ENCODE results near the gene ATG4A.

The ATG4A gene

DNA sequence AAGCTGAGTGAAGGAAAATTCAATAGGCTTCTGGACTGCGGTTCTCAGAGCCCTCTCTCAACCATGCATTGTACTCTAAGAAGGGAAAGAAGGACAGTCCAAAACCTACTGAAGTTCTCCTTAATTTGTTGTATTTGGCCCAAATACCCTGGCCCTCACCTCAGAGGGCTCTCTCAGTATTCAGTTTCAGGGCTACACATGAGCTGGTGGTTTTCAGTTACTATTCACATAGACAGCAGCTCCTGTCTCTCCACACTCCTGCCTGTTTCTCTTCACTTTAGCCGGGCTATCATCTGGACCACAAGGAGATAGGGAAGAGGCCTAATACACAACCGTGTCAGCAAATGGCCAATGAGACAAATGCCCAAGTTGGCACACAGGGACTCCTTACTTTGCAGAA is 66.0 kb downstream of the ATG4A start:
- no peak for DNase-seq (ENCODE audit: low read depth)
- no peak overlapping the region for H3K4me3 ChIP-seq (ENCODE audit: low read length)
- TF ChIP-seq, protein P1, sequence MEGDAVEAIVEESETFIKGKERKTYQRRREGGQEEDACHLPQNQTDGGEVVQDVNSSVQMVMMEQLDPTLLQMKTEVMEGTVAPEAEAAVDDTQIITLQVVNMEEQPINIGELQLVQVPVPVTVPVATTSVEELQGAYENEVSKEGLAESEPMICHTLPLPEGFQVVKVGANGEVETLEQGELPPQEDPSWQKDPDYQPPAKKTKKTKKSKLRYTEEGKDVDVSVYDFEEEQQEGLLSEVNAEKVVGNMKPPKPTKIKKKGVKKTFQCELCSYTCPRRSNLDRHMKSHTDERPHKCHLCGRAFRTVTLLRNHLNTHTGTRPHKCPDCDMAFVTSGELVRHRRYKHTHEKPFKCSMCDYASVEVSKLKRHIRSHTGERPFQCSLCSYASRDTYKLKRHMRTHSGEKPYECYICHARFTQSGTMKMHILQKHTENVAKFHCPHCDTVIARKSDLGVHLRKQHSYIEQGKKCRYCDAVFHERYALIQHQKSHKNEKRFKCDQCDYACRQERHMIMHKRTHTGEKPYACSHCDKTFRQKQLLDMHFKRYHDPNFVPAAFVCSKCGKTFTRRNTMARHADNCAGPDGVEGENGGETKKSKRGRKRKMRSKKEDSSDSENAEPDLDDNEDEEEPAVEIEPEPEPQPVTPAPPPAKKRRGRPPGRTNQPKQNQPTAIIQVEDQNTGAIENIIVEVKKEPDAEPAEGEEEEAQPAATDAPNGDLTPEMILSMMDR (conservative IDR thresholded peaks at IDR 0.05; ENCODE audit: low read depth, low read length): no peak

DNA sequence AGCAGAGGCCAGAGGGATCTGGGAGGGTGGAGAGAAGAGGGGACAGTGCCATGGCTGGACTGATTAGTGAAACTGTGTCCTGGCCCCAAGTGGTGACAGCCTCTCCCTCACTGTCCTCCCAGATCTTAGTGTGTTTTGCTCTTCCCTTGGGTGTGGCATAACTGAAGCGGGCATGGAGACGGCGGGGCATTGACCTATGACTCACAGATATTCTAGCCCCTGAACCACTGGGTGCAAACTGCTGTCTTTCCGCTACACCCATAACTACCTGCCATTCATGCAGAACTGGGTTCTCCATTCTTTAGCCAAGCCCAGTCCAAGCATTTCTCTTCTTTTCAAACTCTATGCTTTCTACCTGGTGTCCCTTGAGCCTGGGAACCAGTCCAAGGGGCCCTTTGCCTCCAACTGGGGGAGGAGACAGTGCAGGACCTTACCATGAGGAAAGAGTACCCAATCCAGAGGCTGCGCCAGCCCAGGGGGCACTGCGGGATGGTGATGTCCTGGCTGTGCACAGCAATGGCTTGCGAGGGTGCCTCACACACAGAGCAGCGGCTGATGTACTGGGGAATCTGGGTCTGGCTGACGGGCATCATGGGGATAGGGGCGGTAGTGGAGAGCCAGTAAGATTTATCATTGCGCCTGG is 67.6 kb downstream of the ATG4A start:
- no peak overlapping the region for H3K4me3 ChIP-seq (ENCODE audit: low read length)
- TF ChIP-seq, protein P1 (conservative IDR thresholded peaks at IDR 0.05; ENCODE audit: low read depth, low read length): no peak
- no peak for DNase-seq (ENCODE audit: low read depth)

DNA sequence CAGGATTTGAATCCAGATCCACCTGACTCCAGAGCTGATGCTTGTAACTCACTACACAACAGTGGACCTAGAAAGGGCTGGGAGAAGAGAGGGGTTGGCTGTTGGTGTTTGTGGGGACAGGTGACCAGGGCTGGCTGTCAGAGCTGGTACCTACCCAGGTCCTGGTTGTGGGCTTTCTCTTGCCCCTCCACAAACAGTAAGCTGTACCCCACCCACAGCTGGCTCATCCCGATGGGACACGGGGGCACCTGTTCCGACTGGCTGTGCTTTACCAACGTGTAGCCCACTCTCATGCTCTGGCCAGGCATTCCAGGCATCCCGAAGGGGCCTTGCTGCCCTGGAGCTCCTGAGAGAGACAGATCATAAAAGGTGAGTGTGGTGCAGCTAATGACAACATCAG is 68.7 kb downstream of the ATG4A start:
- TF ChIP-seq, protein P1 (conservative IDR thresholded peaks at IDR 0.05; ENCODE audit: low read depth, low read length): no peak
- no peak for DNase-seq (ENCODE audit: low read depth)
- H3K4me3 ChIP-seq (ENCODE audit: low read length): no peak overlapping the region

DNA sequence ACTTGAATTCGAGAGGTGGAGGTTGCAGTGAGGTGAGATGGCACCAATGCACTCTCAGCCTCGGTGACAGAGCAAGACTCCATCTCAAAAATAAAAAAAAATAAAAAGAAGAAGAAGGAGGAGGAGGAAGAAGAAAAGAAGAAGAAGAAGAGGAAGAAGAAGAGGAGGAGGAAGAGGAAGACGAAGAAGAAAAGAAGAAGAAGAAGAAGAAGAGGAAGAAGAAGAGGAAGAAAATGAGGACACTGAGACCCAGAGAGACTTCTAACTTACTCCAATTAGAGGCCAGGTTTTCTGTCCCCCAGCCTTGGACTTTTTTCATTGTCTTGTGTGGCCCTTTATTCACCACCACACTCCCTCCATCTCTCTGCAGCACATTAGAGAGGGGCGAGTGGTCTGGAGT is 70.7 kb downstream of the ATG4A start:
- no peak overlapping the region for H3K4me3 ChIP-seq (ENCODE audit: low read length)
- DNase-seq (ENCODE audit: low read depth): no peak
- TF ChIP-seq, protein P1 (conservative IDR thresholded peaks at IDR 0.05; ENCODE audit: low read depth, low read length): no peak

DNA sequence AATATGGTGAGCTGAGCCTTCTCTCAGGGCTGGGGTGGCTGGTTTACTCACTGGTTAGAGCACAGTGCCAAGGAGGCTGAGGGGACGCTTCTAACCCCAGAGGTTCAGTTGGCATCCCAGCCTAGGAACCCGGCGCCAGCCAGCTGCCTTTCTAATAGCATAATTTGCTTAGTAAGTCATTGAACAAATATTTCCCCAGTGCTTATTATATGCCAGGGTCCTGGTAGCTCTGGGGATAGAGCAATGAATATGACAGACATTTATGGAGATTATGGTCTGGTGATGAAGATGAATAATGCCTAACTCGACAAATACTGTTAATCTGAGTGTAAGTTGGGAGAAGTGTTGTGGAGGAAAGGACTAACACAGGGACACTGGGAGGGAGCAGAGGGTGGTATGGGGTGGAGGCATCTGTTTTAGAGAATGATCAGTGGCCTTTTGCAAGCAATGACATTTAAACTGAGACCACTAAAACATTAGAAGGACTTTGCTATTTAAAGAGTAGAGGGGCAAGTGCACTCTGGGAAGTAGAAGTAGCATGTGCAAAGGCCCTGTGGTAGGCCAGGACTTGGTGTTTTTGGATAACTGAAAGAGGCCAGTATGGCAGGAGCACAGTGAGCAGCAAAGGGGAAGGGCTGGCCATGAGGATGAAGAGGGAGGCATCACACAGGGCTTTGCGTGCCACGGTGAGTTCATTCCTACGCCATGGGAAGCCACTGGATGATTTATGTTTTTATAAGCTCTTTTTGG is 71.9 kb downstream of the ATG4A start:
- TF ChIP-seq, protein P1 (conservative IDR thresholded peaks at IDR 0.05; ENCODE audit: low read depth, low read length): no peak
- DNase-seq (ENCODE audit: low read depth): no peak
- no peak overlapping the region for H3K4me3 ChIP-seq (ENCODE audit: low read length)

DNA sequence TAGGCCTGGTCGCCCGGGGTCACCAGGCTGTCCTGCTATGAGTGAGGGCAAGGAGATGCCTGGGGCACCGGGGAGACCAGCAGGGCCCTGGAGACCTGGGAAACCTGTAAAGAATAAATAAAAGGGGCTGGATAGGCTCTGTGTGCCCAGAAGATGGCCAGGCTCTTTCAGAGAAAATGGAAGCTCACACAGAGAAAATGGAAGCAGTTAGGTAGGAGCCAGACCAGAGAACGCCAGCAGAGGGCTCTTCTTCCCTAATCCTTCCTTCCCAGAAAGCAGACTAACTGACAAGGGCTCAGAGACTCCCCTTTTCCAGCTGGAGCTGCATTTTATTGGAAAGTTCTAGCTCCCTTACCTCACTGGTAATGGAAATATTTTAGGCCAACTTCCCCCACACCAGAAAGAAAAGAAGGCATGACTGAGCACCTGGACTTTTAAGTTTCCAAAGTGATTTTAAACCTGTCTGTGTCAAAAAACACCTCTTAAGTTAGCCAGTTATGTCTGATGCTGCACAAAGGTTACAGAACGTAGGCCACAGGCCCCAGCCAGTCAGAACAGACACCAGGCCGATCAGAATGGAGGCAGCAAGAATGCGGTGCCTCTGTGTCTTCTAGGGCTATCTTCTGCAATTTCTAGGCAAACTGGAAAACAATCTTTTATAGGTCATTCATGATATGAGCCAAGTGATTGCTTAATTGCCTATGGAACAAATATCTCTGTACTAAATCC is 74.0 kb downstream of the ATG4A start:
- DNase-seq (ENCODE audit: low read depth): no peak
- H3K4me3 ChIP-seq (ENCODE audit: low read length): no peak overlapping the region
- TF ChIP-seq, protein P1 (conservative IDR thresholded peaks at IDR 0.05; ENCODE audit: low read depth, low read length): peak; percentile 71
